Neural progenitor cell (in vitro differentiated cells): ENCODE results near the gene RPS6KA2.

Experiments
- EZH2 ChIP-seq: fragments of 200-600 bp; sonication (generic); IDR thresholded peaks from 2 replicates; pipeline ENCODE4 v1.6.1; 2017; ENCODE audit warnings: antibody characterized with exemption, mild to moderate bottlenecking, moderate library complexity
- EZH2phosphoT487 ChIP-seq: fragments of 200-600 bp; sonication (generic); IDR thresholded peaks from 2 replicates; pipeline ENCODE4 v1.6.1; 2017; ENCODE audit warnings: antibody characterized with exemption
- TF ChIP-seq, protein P1 (sequence below): fragments of 200-600 bp; sonication (generic); IDR thresholded peaks from 2 replicates; pipeline ENCODE4 v1.5.1; 2017; ENCODE audit warnings: antibody characterized with exemption, mild to moderate bottlenecking

DNA sequence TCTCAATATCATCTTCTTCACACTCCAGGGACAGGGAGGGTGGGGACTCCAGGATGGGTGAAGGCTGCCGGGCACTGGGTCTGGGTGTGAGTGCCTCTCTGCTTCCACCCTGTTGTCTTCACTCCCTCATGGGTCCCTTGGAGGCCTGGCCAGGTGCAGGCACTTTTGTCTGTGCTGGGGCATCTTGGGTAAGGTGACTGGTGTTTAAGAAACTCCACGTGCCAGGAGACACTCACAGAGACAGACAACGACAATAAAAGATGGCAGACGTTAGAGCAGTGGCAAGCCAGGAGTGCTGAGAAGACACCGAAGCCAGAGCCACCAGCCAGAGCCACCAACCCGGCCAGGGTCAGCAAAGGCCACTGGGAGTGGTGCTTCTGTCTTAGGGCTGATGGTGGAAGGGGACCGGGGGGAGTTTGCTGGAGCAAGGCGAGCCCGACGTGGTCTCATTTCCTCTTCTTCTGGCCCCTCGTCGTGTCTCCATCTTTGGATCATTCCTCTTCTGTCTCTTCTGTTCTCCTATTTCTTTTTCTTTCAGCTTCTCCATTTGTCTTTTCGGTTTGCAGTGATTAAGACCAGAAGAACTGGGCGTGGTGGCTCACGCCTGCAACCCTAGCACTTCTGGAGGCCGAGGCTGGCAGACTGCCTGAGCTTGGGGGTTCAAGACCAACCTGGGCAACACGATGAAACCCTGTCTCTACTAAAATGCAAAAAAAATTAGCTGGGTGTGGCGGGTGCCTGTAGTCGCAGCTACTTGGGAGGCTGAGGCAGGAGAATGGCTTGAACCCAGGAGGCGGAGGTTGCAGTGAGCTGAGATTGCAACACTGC lies 131.3 kb downstream of the RPS6KA2 start:
- TF ChIP-seq, protein P1, sequence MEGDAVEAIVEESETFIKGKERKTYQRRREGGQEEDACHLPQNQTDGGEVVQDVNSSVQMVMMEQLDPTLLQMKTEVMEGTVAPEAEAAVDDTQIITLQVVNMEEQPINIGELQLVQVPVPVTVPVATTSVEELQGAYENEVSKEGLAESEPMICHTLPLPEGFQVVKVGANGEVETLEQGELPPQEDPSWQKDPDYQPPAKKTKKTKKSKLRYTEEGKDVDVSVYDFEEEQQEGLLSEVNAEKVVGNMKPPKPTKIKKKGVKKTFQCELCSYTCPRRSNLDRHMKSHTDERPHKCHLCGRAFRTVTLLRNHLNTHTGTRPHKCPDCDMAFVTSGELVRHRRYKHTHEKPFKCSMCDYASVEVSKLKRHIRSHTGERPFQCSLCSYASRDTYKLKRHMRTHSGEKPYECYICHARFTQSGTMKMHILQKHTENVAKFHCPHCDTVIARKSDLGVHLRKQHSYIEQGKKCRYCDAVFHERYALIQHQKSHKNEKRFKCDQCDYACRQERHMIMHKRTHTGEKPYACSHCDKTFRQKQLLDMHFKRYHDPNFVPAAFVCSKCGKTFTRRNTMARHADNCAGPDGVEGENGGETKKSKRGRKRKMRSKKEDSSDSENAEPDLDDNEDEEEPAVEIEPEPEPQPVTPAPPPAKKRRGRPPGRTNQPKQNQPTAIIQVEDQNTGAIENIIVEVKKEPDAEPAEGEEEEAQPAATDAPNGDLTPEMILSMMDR: no peak
- no peak for TF ChIP-seq EZH2
- TF ChIP-seq EZH2phosphoT487: no peak
